SHP77 treated with DMSO at 0.1 percent for 48 hours (cell line): ENCODE results near the gene ECI1.
"Not testable (repeated sequence)": the region's sequence is repeated elsewhere in the genome, so short reads cannot be mapped to it uniquely, and the experiment has no call there.

ENCODE experiments used
- DNase-seq: peaks from one replicate; lab custom pipeline; 2025; lab: John Stamatoyannopoulos, UW

Gene ECI1

GRCh38 chr16:2280461-2280860 is 29.1 kb upstream of the ECI1 start:
- no peak for DNase-seq

- DNase-seq = no peak
These were observed 27.8 kb upstream of the ECI1 start for GRCh38 chr16:2278956-2279800.

- no peak for DNase-seq
These were observed 26.9 kb upstream of the ECI1 start for GRCh38 chr16:2278272-2278608.

GRCh38 chr16:2277466-2278271 is 26.3 kb upstream of the ECI1 start:
- DNase-seq = no peak

GRCh38 chr16:2276368-2277195 is 25.2 kb upstream of the ECI1 start:
- no peak for DNase-seq

GRCh38 chr16:2275476-2276367 is 24.3 kb upstream of the ECI1 start:
- DNase-seq = no peak

GRCh38 chr16:2273931-2274330 is 22.5 kb upstream of the ECI1 start:
- DNase-seq = no peak

GRCh38 chr16:2273484-2273883 is 22.1 kb upstream of the ECI1 start:
- no peak for DNase-seq

GRCh38 chr16:2271848-2272461 is 20.6 kb upstream of the ECI1 start:
- DNase-seq = no peak

GRCh38 chr16:2270588-2271470 is 19.4 kb upstream of the ECI1 start:
- DNase-seq = no peak

- no peak for DNase-seq
These were observed 18.7 kb upstream of the ECI1 start for GRCh38 chr16:2270070-2270462.

GRCh38 chr16:2267913-2268666 is 16.7 kb upstream of the ECI1 start, which contains the start of gene RNPS1:
Gene RNPS1, minus strand, starts transcription at chr16:2268126. Its CDS starts 3,483 bp downstream, at chr16:2264643.
- DNase-seq = peak; percentile 73

GRCh38 chr16:2267505-2267912 is 16.1 kb upstream of the ECI1 start:
- not testable (repeated sequence) for DNase-seq

GRCh38 chr16:2266887-2267286 is 15.5 kb upstream of the ECI1 start:
- DNase-seq = not testable (repeated sequence)

GRCh38 chr16:2263026-2263425 is 11.6 kb upstream of the ECI1 start:
- not testable (repeated sequence) for DNase-seq

GRCh38 chr16:2260250-2260649 is 8.9 kb upstream of the ECI1 start:
- no peak for DNase-seq

GRCh38 chr16:2258530-2258929 is 7.1 kb upstream of the ECI1 start:
- DNase-seq = not testable (repeated sequence)

- DNase-seq = no peak
These were observed 6.3 kb upstream of the ECI1 start for GRCh38 chr16:2257726-2258125.

- no peak for DNase-seq
These were observed 5.2 kb upstream of the ECI1 start for GRCh38 chr16:2256531-2257140.
